Naive thymus-derived CD8-positive, alpha-beta T cell (primary cell): ENCODE data around the gene NEUROG1. TPM values are rescaled to one million over a fixed set of nuclear protein-coding genes. Genes with fewer than 3 reads are reported as not detected.

Experiments
- ATAC-seq, 2 donors: fragments of 150-1000 bp; cut with Tn5 transposase in 1 of 2; sonication (Bioruptor Pico), chemical (Tn5 transposase) in 1 of 2; 1 replicate in 1 of 2; 2 replicates in 1 of 2; pipeline ENCODE4 v1.10.0; 2021; ENCODE audit warnings: mild to moderate bottlenecking in 2 of 2, moderate library complexity in 2 of 2
- POLR2A ChIA-PET: fragments of 350-600 bp; sonication (Branson Sonifier 250); formaldehyde crosslinking; loops from one replicate; lab custom pipeline; 2021; ENCODE audit warnings: antibody characterized with exemption; lab: Charles Lee
- DNase-seq, 10 donors: peaks; one replicate each; pipeline versions ENCODE4 v3.0.0 to v3.0.0-alpha.2; 2020 to 2022
- H3K27ac Mint-ChIP-seq, 10 donors: one replicate each; pipeline ENCODE4 v1.8.0; 2020 to 2022; ENCODE audit warnings: mild to moderate bottlenecking in 10 of 10, mixed read lengths in 10 of 10, moderate library complexity in 4 of 10, inconsistent platforms in 1 of 10
- H3K27me3 Mint-ChIP-seq, 5 donors: one replicate each; pipeline ENCODE4 v1.8.0; 2021 to 2022; ENCODE audit warnings: mixed read lengths in 5 of 5
- H3K36me3 Mint-ChIP-seq, 3 donors: one replicate each; pipeline ENCODE4 v1.8.0; 2020 to 2022; ENCODE audit warnings: mixed read lengths in 3 of 3, mild to moderate bottlenecking in 2 of 3, inconsistent platforms in 1 of 3
- H3K4me1 Mint-ChIP-seq, 4 donors: one replicate each; pipeline ENCODE4 v1.8.0; 2021 to 2022; ENCODE audit warnings: mixed read lengths in 4 of 4
- H3K4me3 Mint-ChIP-seq, 10 donors: one replicate each; pipeline ENCODE4 v1.8.0; 2020 to 2022; ENCODE audit warnings: mild to moderate bottlenecking in 10 of 10, mixed read lengths in 10 of 10, moderate library complexity in 6 of 10, inconsistent platforms in 1 of 10
- H3K9me3 Mint-ChIP-seq, 9 donors: one replicate each; pipeline ENCODE4 v1.8.0; 2020 to 2022; ENCODE audit warnings: mixed read lengths in 9 of 9, mild to moderate bottlenecking in 3 of 9, inconsistent platforms in 1 of 9, moderate library complexity in 1 of 9
- polyA plus RNA-seq, 3 donors: library from polyadenylated mRNA; unstranded; fragments of 300-500 nt; fragmentation: Illumina TruSeq; gene quantifications; one replicate each; pipeline ENCODE4 v1.2.3, GENCODE V29; 2021
- total RNA-seq, 8 experiments: library from RNA in 2 of 8; stranded (reverse) in 2 of 8; gene quantifications; one replicate each; pipeline ENCODE4 v1.2.3 and lab custom pipeline; 2021 to 2026

The NEUROG1 gene
- total and polyA plus RNA-seq, 5 experiments from 2014 or later, result not detected

DNA sequence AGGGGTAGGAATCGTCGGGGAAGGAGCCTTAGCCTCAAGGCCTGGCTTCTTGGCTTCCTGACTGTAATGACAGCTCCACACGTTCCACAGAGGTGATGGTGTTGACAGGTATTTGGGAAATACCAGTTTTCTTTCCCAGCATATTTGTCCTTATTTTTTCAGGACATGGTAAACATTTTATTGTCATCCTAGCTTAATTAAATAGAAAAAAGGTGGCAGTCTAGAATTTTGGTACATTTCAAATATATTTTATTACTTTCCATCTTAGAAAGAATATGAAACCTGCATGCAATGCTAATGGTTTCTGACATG lies 34.6 kb upstream of the NEUROG1 start:
- H3K4me3 Mint-ChIP-seq, result no peak overlapping the region
- no peak overlapping the region for H3K27ac Mint-ChIP-seq
- POLR2A ChIA-PET, result no interaction called here
- H3K4me1 Mint-ChIP-seq, result peaks cover 0 to 3% (median 2%) of the 10 kb centered on the region in 4 donors
- no peak for DNase-seq
- H3K9me3 Mint-ChIP-seq, result no peaks in the 10 kb centered on the region
- ATAC-seq, result no peak
- no peaks in the 10 kb centered on the region for H3K36me3 Mint-ChIP-seq
- H3K27me3 Mint-ChIP-seq, result peaks cover 8 to 39% (median 9%) of the 10 kb centered on the region in 5 donors

DNA sequence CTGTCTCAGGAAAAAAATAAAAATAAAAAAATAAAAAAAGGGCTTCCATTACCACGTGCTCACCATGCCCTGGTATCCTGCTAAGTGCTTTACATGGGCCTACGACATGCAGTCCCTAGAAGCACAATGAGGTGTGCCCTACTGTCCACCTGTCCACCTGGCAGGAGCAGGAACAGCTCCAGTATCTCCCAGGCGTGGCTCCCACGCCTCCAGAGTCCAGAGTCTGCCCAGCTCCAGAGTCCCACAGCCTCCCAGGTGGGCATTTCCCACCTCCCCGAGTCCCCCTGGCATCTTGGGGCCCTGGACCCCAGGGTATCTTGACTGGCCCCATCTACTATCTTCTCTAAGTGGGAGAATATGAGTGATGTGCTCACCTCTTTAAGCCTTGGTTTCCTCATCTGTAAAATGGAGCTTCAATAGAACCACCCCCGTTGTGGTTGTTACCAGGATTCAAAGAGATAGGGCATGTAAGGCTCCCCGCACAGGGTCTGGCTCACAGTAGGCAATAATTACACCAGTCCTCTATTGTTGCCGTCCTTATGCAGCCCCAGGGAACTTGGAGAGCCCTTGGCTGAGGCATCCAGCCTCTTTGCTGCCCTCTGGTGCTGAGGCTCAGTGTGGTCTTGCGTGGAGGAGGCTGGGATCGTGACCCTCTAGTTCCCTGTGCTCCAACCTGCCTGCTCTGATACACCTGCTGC lies 34.1 kb upstream of the NEUROG1 start:
- Mint-ChIP-seq H3K36me3 (no peaks in the 10 kb centered on the region), H3K27me3 (peaks cover 7 to 35% (median 8%) of the 10 kb centered on the region in 5 donors), H3K4me3 (no peak overlapping the region), H3K4me1 (peaks cover 0 to 3% (median 2%) of the 10 kb centered on the region in 4 donors), H3K27ac (no peak overlapping the region), H3K9me3 (no peaks in the 10 kb centered on the region)
- ATAC-seq (no peak), DNase-seq (no peak)
- POLR2A ChIA-PET, result no interaction called here

GRCh38 chr5:135568923-135569360 lies 33.2 kb upstream of the NEUROG1 start:
- POLR2A ChIA-PET, result no interaction called here
- DNase-seq (no peak), ATAC-seq (no peak)
- Mint-ChIP-seq H3K4me3 (no peak overlapping the region), H3K27ac (peak overlapping the region in 2 of 10 donors; percentile 30 to 58), H3K9me3 (no peaks in the 10 kb centered on the region), H3K27me3 (peaks cover 7 to 35% (median 8%) of the 10 kb centered on the region in 5 donors), H3K36me3 (no peaks in the 10 kb centered on the region), H3K4me1 (peaks cover 0 to 3% (median 2%) of the 10 kb centered on the region in 4 donors)

GRCh38 chr5:135568246-135568645 lies 32.5 kb upstream of the NEUROG1 start:
- Mint-ChIP-seq H3K4me3 (no peak overlapping the region), H3K9me3 (no peaks in the 10 kb centered on the region), H3K27ac (no peak overlapping the region), H3K36me3 (no peaks in the 10 kb centered on the region), H3K27me3 (peaks cover 7 to 31% (median 8%) of the 10 kb centered on the region in 5 donors), H3K4me1 (peaks cover 0 to 3% (median 2%) of the 10 kb centered on the region in 4 donors)
- POLR2A ChIA-PET, result no interaction called here
- ATAC-seq (no peak), DNase-seq (no peak)

DNA sequence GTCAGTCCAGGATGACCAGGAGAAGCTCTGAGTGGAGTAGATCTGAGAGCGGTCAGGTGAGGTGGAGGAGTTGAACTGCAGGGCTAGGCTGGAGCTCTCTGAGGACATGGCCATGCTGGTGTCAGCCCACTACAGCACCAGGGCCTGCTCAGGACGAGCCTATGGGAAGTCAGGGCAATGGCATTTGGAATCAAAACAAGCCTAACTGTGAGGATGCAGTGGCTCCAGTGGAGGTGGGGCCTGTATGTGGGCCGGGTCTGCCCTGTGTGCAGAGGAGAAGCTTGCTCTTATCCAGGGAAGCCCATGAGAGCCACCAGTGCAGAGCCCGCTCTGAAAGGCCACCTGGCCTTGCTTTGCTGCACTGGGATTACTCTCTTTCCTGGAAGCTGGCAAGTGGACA lies 31.9 kb upstream of the NEUROG1 start:
- peaks cover 6 to 25% (median 8%) of the 10 kb centered on the region in 5 donors for H3K27me3 Mint-ChIP-seq
- H3K9me3 Mint-ChIP-seq, result no peaks in the 10 kb centered on the region
- H3K27ac Mint-ChIP-seq, result no peak overlapping the region
- POLR2A ChIA-PET, result no interaction called here
- H3K36me3 Mint-ChIP-seq, result no peaks in the 10 kb centered on the region
- H3K4me3 Mint-ChIP-seq, result no peak overlapping the region
- ATAC-seq (no peak), DNase-seq (no peak)
- peaks cover 0 to 3% (median 2%) of the 10 kb centered on the region in 4 donors for H3K4me1 Mint-ChIP-seq

DNA sequence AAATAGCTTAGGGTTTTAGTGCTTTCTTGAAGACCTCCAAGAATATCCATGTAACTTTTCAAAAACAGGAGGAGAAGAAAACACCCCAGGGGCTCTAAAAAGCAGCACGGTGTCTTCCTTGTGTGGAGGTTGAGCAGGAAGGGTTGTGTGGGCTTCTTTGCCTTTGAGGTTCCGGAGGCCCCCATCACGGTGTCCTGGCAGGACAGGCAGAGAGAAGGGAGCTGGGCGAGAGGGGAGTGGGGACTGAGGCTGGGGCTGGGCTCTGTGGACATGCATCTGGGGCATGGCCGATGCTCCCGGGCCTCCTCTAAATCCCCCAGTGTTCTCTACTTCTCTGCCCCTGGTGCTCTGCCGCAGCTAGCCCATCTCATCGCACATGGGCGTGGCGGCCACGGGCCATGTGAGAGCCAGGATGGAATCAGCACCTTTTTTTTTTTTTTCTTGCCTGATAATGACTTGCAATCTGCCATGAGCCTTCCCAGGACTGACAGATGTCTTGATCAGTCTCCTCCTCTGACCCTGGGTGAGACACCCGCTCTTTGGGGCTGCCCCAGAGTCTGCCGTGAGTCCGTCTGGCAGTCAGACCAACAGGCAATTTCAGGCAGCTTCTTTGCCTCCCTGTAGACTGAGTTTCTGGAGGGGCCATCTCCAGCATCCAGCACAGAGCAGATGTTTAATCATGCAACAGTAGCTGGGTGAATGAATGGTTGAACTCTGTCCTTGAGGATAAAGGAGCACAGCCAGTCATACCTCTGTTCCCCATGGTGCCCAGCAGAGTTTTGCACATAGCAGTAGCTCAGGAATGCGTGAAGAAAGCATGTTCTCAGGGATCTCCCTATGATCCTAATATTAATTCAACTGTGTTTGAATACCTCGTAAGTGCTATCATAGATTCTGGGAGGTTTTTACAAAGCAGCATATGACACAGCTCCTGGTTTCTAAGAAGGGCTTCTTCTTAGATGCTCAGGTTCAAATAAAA lies 30.9 kb upstream of the NEUROG1 start:
- Mint-ChIP-seq H3K4me1 (peaks cover 0 to 3% (median 2%) of the 10 kb centered on the region in 4 donors), H3K4me3 (no peak overlapping the region), H3K27me3 (peaks cover 0 to 16% (median 2%) of the 10 kb centered on the region in 5 donors), H3K9me3 (no peaks in the 10 kb centered on the region), H3K27ac (no peak overlapping the region), H3K36me3 (no peaks in the 10 kb centered on the region)
- ATAC-seq, result no peak
- POLR2A ChIA-PET, result no interaction called here
- no peak for DNase-seq

DNA sequence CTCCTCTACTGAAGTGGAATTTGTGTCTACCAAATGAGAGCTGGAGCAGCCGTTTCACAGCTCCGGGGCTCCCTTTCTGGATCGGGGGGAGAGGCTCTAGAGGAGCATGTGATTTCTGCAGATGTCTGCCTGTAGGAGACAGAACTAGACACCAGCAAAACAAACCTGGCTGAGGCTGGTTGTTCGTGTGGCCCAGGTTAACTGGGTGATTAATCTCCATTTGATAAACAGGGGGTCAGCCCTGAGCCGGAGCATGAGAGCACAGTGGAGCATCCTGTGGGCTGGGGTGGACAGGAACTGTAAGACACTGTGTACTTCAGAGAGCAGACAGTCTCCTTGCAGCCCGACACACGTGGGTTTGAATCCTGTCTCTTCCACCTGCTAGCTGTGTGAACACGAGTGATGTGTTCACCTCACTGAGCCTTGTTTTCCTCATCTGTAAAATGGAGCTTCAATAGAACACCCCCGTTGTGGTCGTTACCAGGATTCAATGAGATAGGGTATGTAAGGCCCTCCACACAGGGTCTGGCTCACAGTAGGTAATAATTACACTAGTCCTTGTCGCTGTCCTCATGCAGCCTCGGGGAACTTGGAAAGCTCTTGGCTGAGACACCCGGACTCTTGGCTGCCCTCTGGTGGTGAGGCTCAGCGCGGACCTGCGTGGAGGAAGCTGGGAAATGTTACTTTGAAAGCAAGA lies 30.1 kb upstream of the NEUROG1 start:
- H3K4me1 Mint-ChIP-seq, result peaks cover under 1 to 6% (median 3%) of the 10 kb centered on the region in 4 donors
- ATAC-seq, result peak in 1 of 2 donors; percentile 63
- H3K4me3 Mint-ChIP-seq, result no peak overlapping the region
- H3K36me3 Mint-ChIP-seq, result no peaks in the 10 kb centered on the region
- POLR2A ChIA-PET, result no interaction called here
- no peaks in the 10 kb centered on the region for H3K9me3 Mint-ChIP-seq
- H3K27me3 Mint-ChIP-seq, result peaks cover 0 to 19% (median 2%) of the 10 kb centered on the region in 5 donors
- H3K27ac Mint-ChIP-seq, result no peak overlapping the region
- DNase-seq, result peak in 9 of 10 donors; percentile 38 to 75 (median 49)

DNA sequence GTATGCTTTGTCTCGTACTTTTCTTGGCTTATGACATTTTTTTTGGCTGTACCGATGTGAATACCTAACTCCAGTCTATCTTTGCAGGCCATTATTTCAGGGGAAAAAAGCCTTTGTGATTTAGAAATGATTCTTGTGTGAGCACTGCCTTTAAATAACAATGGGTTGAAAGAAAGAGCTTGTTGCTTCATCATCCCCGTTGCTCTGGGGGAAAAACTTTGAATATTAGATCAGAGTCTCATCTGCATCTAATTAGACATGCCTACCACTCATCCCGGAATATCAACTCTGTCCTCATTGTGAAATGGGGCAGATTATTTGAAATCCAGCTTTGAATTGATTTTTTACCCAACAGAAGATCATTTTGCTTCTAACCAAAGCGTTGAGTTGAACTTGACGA lies 29.5 kb upstream of the NEUROG1 start:
- H3K27ac Mint-ChIP-seq, result no peak overlapping the region
- no peak for DNase-seq
- no peaks in the 10 kb centered on the region for H3K36me3 Mint-ChIP-seq
- POLR2A ChIA-PET, result no interaction called here
- ATAC-seq, result no peak
- no peaks in the 10 kb centered on the region for H3K9me3 Mint-ChIP-seq
- no peak overlapping the region for H3K4me3 Mint-ChIP-seq
- peaks cover 3 to 25% (median 5%) of the 10 kb centered on the region in 5 donors for H3K27me3 Mint-ChIP-seq
- peaks cover 3 to 12% (median 7%) of the 10 kb centered on the region in 4 donors for H3K4me1 Mint-ChIP-seq

DNA sequence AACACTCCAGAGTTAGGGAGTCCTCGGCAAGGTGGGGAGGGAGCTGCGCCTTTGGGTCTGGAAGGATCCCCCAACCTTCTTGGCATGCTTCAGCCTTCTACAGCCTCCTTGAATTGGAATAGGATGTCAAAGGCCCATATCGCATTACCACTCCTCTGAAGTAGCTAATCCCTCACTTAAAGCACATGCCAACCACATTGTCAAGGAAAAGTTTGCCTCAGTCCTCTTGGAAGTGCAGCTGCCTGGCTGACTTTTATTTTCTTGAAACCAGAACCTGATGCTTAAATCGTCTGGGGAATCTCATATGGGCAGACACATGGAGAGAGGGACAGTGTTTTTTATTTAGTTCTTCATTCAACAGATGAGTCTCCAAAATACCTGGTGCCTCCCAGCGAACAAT lies 28.6 kb upstream of the NEUROG1 start:
- peaks cover 4 to 34% (median 11%) of the 10 kb centered on the region in 5 donors for H3K27me3 Mint-ChIP-seq
- ATAC-seq (no peak), DNase-seq (no peak)
- POLR2A ChIA-PET, result no interaction called here
- no peaks in the 10 kb centered on the region for H3K9me3 Mint-ChIP-seq
- H3K36me3 Mint-ChIP-seq, result no peaks in the 10 kb centered on the region
- H3K4me3 Mint-ChIP-seq, result no peak overlapping the region
- peaks cover 3 to 12% (median 8%) of the 10 kb centered on the region in 4 donors for H3K4me1 Mint-ChIP-seq
- H3K27ac Mint-ChIP-seq, result no peak overlapping the region

GRCh38 chr5:135561266-135561665 lies 25.5 kb upstream of the NEUROG1 start:
- no peaks in the 10 kb centered on the region for H3K36me3 Mint-ChIP-seq
- no peaks in the 10 kb centered on the region for H3K9me3 Mint-ChIP-seq
- POLR2A ChIA-PET, result no interaction called here
- H3K27ac Mint-ChIP-seq, result no peak overlapping the region
- H3K27me3 Mint-ChIP-seq, result peaks cover 3 to 47% (median 27%) of the 10 kb centered on the region in 5 donors
- no peak overlapping the region for H3K4me3 Mint-ChIP-seq
- no peak for DNase-seq
- ATAC-seq, result no peak
- H3K4me1 Mint-ChIP-seq, result peaks cover 3 to 12% (median 8%) of the 10 kb centered on the region in 4 donors

DNA sequence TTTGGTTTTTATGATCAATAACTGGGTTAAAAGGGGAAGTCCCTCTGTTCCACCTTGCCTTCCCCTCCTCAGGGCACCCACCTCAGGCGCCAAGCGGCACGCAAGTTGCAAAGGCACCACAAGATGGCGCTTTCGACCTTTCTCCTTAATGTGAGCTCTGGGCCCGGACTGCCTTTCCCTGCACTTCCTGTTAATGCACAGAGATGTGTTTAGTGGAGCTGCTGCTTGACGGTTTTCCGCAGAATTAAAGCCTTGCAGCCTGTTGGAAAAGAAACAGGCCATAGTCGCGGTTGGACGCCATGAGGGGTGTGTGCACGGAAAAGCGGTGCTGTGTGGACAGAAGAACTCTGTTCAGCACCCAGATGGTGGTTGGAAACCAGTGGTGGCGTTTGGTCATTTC lies 25.1 kb upstream of the NEUROG1 start:
- Mint-ChIP-seq H3K4me1 (peaks cover 3 to 10% (median 6%) of the 10 kb centered on the region in 4 donors), H3K27me3 (peaks cover 3 to 52% (median 31%) of the 10 kb centered on the region in 5 donors), H3K4me3 (peak overlapping the region in 2 of 10 donors; percentile 12 to 71), H3K9me3 (no peaks in the 10 kb centered on the region), H3K27ac (peak overlapping the region in 2 of 10 donors; percentile 37 to 74), H3K36me3 (no peaks in the 10 kb centered on the region)
- peak; percentile 24 to 75 (median 38) for DNase-seq
- POLR2A ChIA-PET, result no interaction called here
- ATAC-seq, result peak; percentile 67 to 79

DNA sequence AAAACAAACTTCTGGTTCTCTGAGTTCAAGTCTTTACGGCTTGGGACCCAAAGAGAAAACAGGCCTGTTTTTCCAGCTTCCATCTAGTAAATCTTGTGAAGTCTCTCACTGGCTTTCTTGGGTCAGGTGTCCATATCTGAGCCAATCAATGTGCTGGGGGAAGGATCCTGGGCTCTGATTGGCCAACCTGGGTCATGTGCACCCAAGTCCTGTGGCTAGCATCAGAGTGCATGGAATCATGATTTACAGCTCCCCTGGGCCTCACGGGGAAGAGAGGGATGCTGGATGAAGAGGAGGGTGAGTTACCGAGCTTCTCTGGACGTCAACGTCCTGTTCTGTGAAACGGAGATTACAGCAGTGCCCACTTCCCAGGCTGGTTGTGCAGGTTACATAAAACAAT lies 23.6 kb upstream of the NEUROG1 start:
- Mint-ChIP-seq H3K4me1 (peaks cover 3 to 10% (median 6%) of the 10 kb centered on the region in 4 donors), H3K4me3 (no peak overlapping the region), H3K27ac (peak overlapping the region in 1 of 10 donors; percentile 14), H3K9me3 (no peaks in the 10 kb centered on the region), H3K36me3 (no peaks in the 10 kb centered on the region), H3K27me3 (peaks cover 4 to 62% (median 39%) of the 10 kb centered on the region in 5 donors)
- DNase-seq (no peak), ATAC-seq (no peak)
- POLR2A ChIA-PET, result no interaction called here
